ENCODE results near the gene XRCC1.
"Not testable (repeated sequence)": the region's sequence is repeated elsewhere in the genome, so short reads cannot be mapped to it uniquely, and the experiment has no call there.

DNA sequence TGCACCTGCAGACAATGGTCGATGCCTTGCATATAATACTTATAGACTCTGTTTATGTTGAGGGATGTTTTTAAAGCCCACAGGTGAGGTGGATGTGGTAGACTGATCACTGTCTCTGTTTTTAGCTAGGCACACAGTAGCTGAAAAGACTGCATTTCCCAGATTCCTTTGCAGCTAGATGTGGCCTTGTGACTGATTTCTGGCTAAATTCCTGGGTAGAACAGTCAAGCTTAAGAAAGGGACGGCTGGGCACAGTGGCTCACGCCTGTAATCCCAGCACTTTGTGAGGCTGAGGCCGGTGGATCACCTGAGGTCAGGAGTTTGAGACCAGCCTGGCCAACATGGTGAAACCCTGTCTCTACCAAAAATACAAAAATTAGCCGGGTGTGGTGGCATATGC lies 25.0 kb upstream of the XRCC1 start:
- TF ChIP-seq, protein P1, sequence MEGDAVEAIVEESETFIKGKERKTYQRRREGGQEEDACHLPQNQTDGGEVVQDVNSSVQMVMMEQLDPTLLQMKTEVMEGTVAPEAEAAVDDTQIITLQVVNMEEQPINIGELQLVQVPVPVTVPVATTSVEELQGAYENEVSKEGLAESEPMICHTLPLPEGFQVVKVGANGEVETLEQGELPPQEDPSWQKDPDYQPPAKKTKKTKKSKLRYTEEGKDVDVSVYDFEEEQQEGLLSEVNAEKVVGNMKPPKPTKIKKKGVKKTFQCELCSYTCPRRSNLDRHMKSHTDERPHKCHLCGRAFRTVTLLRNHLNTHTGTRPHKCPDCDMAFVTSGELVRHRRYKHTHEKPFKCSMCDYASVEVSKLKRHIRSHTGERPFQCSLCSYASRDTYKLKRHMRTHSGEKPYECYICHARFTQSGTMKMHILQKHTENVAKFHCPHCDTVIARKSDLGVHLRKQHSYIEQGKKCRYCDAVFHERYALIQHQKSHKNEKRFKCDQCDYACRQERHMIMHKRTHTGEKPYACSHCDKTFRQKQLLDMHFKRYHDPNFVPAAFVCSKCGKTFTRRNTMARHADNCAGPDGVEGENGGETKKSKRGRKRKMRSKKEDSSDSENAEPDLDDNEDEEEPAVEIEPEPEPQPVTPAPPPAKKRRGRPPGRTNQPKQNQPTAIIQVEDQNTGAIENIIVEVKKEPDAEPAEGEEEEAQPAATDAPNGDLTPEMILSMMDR (IDR thresholded peaks at IDR 0.05) = not testable (repeated sequence)
- not testable (repeated sequence) for TF ChIP-seq POLR2A (IDR thresholded peaks at IDR 0.05)

Measured in body of pancreas (tissue), 4 donors.